PC-3 (cell line): ENCODE data around the gene EMX2.

ENCODE experiments used
- CTCF ChIP-seq: fragments of 300-600 bp; sonication (generic); conservative IDR thresholded peaks from 2 replicates; pipeline ENCODE4 v1.5.1; 2017; ENCODE audit warnings: antibody characterized with exemption, low read depth, mild to moderate bottlenecking, low read length
- EZH2 ChIP-seq: fragments of 300-600 bp; sonication (generic); IDR thresholded peaks from one replicate; pipeline ENCODE4 v1.6.1; 2017; ENCODE audit warnings: antibody characterized with exemption, mild to moderate bottlenecking, low read length; ENCODE audit not compliant: unreplicated experiment

GRCh38 chr10:117536866-117537435 lies 5.6 kb upstream of the EMX2 start:
- TF ChIP-seq CTCF (no peak), EZH2 (no peak)
